Superior temporal gyrus (tissue), 1 donor: Measurements from ENCODE around the gene TROAP.

ENCODE experiments used
- DNase-seq: peaks from one replicate; pipeline ENCODE4 v3.0.0-alpha.2; 2016; ENCODE audit errors: extremely low spot score

TROAP gene

DNA sequence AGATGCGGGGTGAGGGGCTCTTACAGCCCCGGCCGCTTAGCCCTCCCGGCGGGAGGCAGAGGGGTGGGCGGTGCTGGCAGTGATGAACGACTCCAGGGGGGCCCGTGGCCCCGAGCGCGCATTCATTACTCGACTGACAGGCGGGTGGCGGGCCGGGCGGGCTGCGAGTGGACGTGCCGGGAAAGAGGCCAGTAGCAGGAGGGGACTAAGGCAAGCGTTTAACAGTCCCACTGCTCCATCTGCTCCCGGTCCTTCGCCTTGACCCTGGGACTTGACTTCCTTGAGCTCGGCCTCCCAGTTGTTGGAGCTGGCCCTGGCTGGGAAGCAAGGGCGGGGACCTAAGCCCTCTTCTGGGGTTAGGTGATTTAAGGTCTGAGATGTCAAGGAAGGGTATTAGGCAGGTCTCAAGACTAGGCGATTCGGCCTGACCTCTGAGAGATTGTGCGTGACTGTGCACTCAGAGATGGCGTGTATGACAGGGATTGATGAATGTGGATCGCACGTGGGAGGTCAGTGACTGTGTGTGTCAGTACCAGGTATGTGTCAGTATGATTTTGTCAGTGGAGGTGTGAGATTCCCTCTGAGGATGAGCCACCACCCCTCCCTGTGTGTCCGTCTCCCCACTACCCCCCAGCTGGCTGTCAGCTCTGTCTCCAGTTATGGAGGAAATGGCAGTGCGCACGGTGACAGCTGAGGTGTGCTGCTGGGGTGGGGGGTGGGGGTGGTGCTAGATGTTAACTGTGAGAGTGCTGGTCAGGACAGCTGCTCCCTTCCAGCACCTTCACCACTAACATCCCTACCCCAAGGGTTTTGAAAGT is 20.1 kb downstream of the TROAP start:
- no peak for DNase-seq

GRCh38 chr12:49344486-49345050 is 21.5 kb downstream of the TROAP start:
- DNase-seq = no peak

GRCh38 chr12:49345051-49345824 is 22.2 kb downstream of the TROAP start:
- DNase-seq = no peak

- no peak for DNase-seq
Observed at GRCh38 chr12:49345825-49346658, 23.0 kb downstream of the TROAP start.

DNA sequence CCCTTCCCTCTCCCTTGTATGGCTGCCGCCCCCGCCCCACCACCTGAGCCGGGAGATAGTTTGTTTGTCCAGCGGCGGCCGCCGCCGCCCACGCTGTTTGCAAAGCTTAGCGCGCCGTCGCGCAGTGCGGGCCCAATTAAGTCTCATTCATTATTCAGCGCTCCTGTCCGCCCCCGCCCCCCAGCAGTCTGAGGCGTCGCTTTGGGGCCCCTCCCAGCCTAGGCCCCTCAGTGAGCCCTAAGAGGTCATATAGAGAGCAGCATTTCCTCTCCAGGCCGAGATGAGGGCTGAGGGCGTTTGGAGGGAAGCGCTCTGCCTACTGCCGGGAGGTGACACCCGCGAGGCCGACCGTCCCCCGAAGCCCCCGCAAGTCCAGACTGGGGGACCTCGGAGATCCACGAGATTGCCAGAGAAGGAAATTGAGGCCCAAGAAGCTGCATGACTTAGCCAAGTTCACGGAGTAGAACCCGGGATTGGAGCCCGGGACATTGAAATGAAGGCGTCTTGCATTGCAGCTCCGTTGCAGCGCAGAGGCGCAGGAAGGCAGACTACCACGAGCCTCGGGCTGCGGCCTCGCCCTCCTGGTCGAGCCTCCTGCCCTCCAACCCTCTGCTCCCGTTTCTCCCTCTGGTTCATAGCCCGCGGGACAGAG is 23.7 kb downstream of the TROAP start, which contains the start of gene DNAJC22:
DNAJC22 (plus strand) TSS at position 230 of the 652 bp plus-strand sequence. CDS start 1,985 bp downstream, outside the sequence.
- DNase-seq = no peak

DNA sequence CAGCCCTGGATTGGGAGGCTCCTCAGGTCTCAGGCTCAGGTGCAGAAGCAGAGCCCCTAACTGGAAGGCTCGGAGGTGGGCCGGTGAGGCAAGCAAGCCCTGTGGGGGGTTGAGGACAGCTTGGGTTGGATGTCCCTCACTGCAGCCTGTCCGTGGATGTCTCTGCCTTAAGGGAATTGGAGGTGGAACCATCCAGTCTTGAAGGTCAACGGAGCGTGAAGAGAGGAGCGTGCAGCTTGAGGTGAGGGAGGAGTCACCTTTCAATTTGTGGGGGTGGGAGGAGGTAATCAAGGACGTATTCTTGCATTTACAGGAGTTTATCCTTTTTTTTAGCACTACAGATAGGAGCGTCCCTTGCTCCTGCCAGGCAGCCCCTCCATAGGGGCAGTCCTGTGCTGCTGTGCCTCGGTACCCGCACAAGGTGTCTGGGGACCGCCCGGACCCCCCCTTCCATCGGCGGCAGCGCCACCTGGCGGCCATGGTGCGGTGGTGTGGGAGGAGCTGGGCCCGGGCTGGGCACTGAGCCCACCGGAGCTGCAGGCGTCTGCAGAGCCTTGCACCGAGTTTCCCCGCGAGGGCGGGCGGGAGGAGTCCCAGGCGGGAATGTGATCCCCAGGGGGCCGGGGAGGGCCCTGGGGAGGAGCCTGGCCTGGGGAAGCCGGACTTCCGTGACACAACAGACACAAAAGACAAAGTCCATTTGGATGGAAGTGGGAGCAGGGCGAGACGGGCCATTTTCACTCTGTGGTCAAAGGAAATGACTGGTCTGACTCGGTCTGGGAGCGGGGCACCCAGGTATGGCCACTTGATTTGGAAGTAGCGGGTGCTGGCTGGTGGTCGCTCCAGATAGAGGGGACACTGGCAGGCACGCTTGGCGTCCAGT is 24.5 kb downstream of the TROAP start:
- peak; percentile 89 for DNase-seq

GRCh38 chr12:49348781-49349180 is 25.7 kb downstream of the TROAP start:
- DNase-seq = no peak

DNA sequence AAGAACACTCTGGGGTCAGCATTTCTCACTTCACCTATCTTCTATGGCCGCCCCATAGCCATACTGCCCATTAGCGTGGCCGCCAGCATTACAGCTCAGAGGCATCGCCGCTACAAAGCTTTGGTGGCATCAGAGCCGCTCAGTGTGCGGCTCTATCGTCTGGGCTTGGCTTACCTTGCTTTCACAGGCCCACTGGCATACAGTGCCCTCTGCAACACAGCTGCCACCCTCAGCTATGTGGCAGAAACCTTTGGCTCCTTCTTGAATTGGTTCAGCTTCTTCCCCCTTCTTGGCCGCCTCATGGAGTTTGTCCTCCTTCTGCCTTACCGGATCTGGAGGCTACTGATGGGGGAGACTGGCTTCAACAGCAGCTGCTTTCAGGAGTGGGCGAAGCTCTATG is 26.2 kb downstream of the TROAP start:
- DNase-seq = no peak

DNA sequence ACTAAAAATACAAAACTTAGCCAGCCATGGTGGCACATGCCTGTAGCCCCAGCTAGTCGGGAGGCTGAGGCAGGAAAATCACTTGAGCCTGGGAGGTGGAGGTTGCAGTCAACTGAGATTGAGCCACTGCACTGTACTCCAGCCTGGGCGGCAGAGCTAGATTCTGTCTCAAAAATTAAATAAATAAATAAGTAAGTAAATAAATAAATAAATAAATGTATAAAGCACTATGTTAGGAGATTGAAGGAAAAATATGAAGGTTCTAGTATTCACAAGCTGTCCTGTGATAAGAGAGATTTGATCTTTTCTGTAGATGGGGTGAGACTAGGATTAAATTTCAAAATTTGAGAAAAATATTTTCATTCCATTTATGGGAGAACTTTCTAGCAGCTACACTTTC is 29.3 kb downstream of the TROAP start:
- no peak for DNase-seq

DNA sequence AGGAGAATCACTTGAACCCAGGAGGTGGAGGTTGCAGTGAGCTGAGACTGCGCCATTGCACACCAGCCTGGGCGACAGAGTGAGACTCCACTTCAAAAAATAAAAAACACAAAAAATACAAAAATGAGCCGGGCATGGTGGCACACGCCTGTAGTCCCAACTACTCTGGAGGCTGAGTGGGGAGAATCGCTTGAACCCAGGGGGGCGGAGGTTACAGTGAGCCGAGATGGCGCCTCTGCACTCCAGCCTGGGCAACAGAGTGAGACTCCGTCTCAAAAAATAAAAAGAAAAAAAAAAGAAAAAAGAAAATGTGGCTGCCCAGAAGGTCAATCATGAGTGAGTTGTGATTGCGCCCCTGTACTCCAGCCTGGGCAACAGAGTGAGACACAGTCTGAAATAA is 32.9 kb downstream of the TROAP start:
- no peak for DNase-seq

- peak; percentile 71 for DNase-seq
Observed at GRCh38 chr12:49357103-49357678, 34.1 kb downstream of the TROAP start.

DNA sequence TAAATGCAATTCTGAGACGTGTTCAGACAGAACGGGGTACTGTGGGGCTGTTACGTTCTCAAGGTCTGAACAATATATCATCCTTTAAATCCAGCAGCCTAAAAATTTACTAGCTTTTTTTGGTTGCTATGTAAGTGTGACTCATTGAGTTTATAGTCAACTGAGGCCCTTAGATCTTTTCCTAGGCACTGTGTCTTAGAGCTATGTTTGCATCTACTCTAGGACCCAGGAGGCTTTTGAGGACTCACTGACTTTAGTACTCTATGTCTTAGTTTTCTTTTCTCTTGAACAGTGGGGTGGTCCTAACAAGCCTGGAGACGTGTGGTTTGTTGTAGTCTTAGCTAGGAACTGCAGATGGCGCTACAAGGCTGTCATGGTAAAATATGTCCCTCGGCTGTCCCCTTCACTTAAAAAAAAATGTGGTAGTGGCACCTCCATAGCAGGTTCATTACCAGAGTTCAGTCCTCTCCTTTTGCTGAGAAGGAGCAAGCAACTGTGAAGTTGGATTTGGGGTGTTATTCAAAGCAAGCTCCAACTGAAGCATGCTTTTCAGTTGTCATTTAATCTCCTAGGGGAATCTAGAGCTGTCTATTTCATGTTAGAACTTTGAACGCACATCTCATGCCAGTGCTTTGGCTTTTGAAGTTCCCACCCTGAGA is 35.6 kb downstream of the TROAP start:
- peak; percentile 83 for DNase-seq

DNA sequence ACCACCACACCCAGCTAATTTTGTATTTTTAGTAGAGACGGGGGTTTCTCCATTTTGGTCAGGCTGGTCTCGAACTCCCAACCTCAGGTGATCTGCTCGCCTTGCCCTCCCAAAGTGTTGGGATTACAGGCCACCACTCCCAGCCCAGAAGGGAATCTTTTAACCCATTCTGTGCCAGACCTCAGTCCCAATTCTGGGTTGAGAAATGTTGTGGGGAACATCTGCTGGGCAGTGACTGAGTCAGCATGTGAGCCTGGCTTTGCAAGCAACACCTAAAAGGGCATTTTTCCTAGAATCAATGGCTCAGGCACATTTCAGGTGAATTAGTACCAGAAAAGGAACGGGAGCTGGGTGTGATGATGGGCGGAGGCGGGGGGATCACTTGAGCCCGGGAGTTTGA is 36.6 kb downstream of the TROAP start:
- DNase-seq = no peak

DNA sequence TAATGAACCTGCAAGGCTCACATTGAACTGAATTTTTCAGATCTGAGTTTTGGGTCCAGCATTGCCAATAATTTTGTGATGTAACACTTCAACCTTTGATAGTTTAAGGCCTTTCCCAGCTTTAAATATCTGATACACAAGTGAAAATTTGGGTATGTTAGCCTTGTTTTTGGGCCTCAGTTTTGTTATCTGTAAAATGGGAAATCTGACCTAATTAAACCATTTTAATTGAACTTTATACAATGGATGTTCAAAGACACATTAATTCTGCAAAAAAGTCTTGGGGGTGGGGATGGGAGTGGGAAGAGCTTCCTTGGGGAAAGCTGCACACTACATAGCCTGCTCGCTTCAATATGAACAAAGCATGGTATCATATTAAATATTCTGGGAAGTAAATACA is 39.0 kb downstream of the TROAP start:
- no peak for DNase-seq

DNA sequence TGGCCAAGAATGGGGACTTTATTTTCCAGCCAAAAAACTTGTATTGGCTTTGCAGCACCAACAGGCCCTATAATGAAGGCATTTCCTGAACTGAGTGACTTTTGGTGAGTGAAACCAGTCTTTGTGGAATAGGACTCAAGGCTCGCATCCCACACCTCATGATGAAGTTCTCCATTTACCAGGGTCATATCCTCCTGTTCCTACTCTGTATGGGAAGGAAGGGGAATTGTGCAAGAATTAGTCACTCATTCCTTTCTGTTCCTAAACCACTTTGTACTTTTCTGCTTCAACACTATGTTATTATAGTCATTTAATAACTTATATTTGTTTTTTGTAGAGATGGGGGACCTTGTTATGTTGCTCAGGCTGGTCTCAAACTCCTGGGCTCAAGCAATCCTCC is 41.9 kb downstream of the TROAP start:
- no peak for DNase-seq

GRCh38 chr12:49365542-49365941 is 42.5 kb downstream of the TROAP start:
- no peak for DNase-seq

- no peak for DNase-seq
Observed at GRCh38 chr12:49366096-49366651, 43.1 kb downstream of the TROAP start.

DNA sequence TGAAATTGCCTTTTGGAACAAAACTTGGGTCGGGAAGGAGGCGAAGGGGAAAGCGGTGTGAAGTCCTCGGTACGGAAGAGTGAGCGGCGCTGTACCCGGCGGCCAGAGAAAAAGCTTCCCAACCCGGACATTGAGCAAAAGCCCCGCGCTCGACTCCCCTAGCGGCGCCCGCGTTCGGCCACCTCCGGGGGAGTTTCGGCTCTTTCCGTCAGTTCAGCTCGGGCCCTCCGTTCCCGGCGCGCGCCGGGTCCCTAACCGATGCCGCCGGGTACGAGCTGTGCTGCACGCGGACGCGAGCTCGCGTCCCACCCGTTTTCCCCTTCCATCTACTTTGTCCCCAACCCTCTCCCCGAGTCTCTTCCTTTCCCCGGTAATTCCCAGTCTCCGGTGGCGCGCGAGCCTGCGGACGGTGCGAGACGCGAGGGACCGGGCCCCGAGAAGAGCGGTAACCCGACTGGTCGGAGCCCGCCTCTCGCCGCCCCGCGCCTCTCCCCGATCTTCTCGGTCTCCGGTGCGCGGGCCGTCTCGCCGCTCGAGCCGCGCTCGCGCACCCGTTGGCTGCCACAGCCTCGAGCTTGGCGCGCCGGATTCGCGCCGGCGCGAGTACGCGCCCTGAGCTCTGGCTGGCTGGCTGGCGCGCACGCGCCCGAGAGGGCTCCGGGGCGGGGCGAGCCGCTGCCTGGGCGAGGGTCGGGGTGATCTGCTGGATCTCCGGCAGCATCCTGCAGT is 43.8 kb downstream of the TROAP start:
- peak; percentile 80 for DNase-seq
